Fibroblast of the conjunctiva (primary cell): ENCODE results near the gene TSSK2.
"Not testable (repeated sequence)": the region's sequence is repeated elsewhere in the genome, so short reads cannot be mapped to it uniquely, and the experiment has no call there.

Source experiments
- DNase-seq: peaks from one replicate; pipeline ENCODE4 v3.0.0-alpha.2; 2010; ENCODE audit warnings: low read depth

TSSK2 gene

DNA sequence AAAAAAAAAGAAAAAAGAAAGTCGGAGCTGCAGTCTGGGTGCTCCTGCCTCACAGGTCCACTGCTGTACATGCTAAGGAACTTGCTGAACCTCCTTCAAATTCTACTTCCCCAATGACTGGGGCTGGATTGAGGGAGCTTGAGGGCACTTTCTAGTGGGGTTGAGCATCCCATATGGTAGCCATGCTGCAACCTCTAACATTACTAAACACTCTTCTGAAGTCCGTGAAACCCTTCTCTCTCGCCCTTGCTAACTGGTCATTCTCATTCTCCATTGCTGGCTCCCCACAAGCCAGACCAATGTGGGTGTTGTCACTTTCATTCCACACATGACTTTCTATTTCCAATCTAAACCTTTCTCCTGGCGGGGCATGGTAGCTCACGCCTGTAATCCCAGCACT lies 12.1 kb downstream of the TSSK2 start:
- no peak for DNase-seq

DNA sequence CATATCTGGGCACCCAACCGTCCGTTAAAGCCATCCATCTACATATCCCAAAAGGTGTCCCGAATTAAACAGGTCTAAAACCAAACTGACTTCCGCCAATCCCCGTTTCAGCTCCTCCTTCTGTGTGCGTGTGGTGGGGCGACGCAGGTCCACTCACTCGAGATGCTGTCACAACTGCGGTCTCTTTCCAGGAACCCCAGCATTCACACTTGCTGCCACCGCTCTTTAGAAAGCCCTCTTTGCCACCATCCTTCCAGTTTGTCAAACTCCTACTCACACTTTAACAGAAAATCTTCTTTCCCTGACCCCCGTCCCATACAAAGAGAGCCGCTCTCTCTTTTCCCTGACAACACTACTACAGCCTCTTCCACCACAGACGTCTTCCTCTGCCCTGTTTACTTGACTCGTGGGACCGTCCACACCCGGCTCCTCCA lies 12.9 kb downstream of the TSSK2 start:
- DNase-seq: no peak

DNA sequence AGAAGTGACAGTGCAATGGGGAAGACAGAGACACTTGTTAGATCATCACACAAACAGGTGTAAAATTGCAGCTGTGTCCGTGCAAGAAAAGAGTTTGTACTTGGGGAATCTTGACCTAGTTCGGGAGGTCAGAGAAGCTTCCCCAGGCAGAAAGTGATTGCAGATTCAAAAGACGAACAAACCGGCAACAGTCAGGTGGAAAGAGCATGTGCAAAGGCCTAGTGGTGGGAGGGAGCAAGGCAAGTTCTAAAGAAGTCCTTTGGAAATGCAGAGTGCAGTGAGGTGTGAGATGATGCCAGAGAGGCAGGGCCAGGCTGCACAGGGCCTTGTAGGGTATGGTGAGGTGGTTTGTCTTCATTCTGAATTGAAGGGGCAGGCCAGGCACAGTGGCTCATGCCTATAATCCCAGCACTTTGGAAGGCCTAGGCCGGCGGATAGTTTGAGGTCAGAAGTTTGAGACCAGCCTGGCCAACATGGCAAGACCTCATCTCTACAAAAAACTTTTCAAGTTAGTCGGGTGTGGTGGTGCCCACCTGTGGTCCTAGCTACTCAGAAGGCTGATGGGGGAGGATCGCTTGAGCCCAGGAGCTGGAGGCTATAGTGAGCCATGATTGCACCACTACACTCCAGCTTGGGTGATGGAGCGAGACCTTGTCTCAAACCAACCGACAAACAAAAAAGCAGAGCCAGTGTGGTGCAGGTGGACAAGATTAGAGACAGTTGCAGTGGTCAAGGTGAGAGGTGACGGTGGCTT lies 15.3 kb downstream of the TSSK2 start:
- no peak for DNase-seq

DNA sequence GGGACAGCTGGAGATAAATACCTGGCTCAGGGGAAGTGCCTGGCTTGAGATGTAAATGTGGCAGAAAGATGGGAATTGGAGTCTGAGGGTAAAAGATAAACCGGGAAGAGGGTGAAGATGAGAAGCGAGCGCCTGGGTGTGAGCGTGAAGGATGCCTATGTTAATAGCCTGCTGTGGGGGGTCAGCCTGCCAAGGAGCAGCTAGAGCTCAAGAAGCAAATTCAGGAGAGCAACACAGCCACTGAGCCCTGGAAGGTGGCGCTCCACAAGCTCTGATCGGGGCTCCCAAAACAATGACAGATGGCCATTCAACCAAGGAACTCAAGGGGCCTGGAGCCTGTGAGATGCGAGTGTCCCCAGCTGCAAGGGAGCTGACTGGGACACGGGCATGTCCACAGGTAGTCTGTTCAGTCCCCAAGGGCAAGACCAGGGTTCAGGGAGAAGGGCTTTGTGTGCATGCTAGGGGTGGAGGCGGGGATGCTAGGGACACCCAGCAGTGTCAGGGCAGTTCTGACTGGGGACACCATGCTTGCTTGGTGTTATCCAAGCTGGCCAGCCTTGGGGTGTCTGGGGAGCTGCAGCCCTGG lies 16.2 kb downstream of the TSSK2 start:
- DNase-seq: no peak

DNA sequence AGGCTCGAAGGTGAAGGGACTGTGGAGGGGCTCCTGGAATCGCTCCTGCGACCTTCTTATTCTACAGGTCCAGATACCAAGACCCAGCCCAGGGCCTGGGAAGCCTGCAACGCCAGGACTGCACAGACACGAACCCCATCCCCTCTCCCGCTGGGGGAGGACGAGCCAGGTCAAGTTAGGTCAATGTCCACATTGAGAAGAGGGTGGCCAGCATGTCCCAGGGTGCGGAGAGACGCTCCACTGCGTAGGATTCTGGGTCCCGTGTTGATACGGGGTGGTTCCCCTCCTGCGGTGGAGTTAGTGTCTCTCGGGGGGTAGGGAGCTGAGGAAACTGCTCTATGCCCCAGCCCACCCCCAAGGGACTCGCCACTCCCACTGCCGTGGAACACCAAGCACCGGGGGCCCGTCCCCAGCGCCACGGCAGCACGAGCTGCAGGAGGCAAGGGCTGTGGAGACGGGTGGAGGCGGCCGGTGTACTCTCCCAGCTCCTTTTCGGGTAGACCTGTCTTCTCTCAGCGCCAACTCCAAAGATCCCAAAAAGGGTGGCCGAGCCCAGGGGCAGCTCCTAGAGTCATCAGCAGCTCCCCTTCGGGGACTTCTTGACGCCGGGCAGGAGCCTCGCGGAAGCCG lies 17.4 kb downstream of the TSSK2 start:
- DNase-seq: no peak

DNA sequence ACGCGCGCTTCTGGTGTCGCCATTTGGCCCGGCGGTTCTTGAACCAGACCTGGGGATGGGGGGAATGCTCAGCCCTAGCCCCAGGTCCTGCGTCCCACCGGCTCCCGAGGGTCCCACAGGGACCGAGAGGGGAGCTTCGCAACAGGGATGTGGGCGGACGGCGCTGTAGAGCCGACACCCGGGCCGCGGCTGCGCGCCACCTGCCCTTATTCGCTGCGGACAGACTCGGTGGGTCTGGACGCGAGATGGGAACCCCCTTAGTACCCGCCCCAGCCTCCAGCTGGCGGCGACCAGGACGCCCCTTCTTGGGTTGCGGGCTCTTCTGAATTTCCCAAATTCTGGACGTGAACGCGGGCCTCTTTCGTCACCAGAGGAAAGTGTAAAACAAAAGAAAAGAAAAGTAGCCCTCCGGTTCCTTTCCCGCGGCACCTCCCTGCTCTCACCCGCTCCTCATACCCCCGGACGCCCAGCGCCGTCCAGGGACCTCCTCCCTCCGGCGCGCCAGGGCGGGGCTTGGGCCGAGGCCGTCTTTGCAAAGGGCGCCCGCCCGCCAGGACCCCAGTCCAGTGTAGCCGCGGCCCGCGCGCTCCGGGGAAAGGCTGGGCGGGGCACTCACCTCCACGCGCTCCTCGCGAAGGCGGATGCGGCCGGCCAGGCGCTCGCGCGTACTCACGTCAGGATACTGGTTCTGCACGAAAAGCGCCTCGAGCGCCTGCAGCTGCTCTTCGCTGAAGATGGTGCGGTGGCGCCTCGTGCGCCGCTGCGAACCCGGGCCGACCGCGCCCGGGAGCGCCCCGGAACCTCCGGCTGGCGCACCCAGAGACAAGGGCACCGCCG lies 18.2 kb downstream of the TSSK2 start:
- no peak for DNase-seq

DNA sequence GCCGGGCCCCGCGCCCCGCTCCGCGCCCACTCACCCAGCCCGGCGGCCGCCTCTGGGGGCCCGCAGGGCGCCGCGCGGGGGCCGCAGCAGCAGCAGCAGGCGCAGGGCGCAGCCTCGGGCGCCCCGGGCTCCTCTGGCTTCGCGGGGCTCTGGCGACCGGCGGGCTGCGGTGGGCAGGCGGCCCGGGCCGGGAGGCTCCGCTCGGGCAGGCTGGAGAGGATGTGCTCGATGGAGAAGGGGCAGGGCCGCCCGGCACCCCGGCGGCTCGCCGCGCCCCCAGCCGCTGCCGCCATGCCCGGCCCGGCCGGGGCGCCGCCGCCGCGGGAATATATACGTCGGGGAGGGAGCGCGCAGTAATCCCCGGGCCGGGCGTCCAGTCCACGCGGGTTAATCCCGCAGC lies 18.9 kb downstream of the TSSK2 start, which contains the start of gene GSC2:
TSS of gene GSC2 (minus strand) at position 302 of the 400 bp plus-strand sequence. CDS start at position 293, 9 bp downstream.
- DNase-seq: no peak

DNA sequence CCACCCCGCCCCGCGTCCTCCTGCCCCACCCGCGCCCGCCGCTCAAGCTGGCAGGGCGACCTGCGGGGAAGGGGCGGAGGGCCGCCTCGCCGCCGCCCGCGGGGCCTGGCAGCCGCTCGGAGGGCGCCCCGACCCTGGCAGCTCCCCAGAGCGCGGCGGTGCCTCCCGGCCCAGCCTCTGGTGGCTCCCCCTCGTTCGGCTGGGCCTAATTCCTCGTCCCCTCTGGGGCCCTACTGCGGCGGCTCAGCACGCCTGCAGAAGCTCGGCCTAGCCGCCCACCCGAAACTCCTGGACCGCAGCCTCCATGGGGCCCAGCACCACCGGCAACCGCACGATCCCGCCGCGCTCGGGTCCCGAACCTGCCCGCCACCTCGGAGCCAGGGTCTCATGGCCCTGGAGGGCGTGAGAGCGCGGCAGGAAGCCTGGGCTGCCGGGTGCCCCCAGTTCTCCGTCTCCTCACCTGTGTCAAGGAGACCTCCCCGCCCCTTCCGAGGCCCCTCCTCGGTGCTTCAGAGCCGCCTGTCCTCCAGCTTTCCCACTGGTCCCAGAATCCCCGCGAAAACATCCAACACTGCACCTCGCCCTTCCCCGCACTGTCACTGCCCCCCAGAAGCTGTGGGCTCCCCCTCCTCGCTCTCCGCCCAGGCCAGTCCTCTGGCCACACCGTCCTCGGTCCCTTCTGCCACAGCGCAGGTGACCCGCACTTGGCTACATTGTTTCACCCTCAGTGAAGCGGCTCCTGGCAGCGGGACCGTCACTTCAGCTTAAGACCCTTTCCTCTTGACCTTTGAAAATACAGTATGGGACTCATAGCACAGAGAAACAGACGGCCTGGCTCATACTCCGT lies 19.6 kb downstream of the TSSK2 start:
- no peak for DNase-seq

DNA sequence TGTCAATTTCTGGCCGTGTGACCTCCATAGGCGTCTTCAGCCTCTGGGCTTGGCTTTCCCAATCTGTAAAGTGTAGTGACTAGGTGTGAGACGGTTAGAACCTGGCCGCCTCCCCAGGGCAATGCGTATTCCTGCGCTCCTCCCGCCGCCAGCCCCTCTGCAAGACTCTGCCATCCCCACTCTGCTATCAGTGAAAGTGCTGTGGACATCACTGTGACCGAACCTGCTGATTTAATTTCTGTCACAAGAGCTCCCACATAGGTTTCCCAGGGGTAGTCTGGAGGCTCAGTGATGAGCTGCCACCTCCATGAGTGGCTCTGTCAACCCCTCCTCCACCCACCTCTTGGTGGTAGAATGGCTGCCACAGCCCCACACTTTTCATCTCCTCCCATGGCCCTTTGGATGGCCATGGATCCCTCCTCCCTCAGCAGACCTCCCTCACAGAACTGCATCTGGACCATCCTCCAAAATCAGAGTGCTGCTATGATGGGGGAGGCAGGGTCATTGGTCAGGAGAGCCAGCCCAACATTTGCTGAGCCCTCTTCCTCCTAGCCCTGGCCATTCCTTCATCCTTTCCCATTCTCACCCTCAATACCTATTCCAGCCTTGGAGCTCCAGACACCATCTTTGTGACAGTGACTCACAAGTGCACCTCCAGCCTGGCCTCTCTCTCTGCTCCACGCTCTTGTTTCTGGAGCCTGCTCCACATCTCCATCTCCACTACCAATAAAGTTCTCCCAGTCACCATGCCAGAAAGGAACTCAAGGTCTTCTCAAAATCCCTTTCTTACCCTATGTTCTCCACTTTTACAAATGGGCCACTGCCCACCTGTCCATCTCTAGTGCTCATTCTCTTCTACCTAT lies 20.5 kb downstream of the TSSK2 start:
- no peak for DNase-seq

DNA sequence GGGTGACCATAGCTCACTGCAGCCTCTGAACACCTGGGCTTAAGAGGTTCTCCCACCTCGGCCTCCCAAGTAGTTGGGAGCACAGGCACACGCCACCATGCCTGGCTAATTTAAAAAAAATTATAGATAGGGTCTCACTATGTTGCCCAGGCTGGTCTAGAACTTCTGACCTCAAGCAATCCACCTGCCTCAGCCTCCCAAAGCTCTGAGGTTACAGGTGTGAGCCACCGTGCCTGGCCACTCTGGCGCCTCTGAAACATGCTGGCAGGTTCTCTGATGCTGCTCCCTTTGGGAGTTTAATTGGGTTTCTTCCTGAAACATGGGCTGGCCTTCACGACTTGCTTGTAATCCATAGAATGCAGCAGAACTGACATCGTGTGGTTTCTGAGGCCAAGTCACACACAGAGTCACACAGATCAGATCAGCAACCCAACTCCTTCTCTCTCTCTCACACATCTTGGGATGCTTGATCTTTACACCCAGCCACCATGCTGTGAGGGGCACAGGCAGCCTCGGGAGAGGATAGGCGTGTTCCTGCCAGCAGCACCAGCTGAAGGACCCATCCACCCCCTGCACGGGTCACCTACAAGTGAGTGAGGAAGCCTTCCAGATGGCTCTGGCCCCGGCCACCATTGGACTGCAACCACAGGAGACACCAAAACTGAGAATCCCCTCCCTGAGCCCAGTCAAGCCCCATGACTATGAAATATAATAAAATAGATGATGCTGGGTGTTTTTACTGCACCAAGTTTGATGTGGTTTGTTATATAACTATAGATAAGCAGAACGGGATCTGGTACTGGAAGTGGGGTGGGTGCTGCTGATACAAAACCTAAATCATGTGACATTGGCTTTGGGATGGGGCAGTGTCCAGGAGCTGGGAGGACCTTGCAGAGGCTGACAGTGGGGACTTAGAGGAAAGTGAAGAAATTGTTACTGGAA lies 22.1 kb downstream of the TSSK2 start:
- no peak for DNase-seq

DNA sequence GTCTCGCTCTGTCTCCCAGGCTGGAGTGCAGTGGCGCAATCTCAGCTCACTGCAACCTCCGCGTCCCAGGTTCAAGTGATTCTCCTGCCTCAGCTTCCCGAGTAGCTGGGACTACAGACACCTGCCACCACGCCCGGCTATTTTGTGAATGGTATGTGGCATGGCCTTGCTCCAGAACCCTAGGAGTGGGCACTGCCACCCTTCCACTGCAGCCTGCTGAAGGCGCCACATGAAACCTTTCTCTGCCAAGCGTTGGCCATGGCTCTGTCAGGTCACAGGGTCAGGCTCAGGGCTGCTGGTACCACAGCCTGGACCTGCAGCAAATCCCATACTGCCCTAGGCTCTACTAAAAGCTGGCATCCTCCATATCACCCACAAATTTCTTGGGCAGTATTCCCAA lies 25.0 kb downstream of the TSSK2 start:
- not testable (repeated sequence) for DNase-seq

DNA sequence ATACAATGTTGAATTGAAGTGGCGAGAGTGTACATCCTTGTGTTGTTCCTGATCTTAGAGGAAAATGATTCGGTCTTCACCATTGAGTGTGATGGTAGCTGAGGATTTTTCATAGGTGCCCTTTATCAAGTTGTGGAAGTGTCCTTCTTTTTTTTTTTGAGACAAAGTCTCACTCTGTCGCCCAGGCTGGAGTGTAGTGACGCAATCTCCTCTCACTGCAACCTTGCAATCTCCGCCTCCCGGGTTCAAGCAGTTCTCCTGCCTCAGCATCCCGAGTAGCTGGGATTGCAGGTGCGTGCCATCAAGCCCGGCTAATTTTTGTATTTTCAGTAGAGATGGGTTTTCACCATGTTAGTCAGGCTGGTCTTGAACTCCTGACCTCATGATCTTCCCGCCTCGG lies 27.5 kb downstream of the TSSK2 start:
- DNase-seq: not testable (repeated sequence)

DNA sequence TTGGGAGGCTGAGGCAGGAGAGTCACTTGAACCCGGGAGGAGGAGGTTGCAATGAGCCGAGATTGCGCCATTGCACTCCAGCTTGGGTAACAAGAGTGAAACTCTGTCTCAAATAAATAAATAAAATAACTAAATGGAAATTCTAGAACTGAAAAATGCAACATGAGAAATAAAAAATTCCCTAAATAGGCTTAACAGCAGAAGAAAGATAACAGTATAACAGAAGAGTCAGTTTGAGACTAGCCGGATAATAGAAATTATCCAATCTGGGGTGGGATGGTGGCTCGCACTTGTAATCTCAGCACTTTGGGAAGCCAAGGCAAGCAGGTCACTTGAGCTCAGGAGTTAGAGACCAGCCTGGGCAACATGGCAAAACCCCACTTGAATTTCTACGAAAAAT lies 33.3 kb downstream of the TSSK2 start:
- no peak for DNase-seq

DNA sequence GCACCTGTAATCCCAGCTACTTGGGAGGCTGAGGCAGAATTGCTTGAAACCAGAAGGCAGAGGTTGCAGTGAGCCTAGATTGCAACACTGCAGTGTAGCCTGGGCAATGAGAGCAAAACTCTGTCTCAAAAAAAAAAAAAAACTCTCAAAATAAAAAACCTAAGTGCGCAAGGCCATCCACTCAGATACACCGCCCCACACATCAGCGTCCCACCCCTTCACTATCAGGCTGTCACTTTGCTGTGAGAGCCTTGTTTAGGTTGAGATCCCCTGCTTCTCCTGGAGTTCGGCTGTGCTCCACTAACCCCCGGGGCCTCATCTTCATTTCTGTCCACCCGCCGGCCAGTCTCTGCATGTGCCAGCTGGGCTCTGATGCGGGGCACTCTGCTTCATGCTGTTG lies 35.3 kb downstream of the TSSK2 start:
- no peak for DNase-seq

DNA sequence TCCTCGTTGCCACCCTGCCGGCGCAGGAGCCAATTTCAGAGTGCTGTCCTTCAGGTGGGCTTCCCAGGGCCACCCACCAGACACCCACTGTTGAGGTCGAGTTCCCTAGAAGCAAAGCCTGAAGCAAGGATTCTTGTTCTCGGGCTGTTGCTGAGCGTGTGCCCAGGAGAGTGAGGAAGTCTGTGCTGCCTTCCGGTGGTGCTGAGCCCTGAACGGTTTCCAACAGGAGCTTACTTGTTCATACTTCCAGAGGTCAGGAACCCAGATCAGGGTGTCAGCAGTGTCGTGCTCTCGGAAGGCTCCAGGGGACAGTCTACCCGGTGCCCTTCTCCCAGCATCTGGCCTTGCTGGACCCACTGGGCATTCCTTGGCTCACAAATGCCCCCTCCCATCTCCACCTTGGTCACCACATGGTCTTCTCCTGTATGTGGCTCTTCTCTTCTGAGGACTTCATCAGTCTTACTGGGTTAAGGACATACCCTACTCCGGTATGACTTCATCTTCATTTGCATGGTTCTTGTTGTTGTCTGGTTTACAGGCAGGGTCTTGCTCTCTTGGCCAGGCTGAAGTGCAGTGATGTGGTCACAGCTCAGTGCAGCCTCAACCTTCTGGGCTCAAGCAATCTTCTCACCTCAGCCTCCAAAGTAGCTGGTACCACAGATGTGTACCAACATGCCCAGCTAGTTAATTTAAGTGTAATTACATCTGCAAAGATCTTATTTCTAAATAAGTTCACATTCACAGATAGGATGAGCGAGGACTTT lies 36.2 kb downstream of the TSSK2 start:
- DNase-seq: no peak

DNA sequence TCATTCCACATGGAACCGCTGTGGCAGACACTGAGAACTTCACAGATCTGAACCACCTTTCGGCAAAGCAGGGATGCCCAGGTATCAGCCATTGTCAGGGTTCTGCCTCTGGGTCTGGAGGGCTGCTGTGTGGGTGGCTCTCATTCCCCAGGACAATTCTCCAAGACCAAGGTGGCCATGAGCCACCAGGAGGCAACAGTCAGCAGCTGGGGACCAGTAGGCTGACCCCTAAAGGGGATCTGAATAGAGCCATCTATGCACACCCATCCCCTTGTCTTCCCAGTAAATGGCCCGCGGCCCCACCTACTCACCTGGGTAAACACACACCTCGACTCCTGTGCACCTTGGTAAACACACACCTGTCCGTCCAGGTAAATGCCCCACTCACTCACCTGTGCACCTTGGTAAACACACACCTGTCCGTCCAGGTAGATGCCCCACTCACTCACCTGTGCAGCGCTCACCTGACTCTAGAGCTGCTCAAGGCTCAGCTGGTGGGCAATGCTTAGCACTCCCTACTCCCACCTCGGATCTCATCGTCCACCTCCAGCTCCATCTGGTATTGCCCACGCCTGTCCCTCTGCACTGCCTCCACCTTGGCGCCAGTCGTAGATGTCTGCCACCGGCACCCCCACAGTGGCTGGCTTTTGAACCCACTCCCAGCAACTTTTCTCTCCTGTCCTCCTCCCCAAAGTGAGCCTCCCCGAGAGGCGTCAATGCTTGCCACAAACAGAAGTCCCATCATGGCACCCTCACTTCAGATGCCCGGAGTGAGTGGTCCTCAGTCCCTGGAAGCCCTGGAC lies 37.2 kb downstream of the TSSK2 start:
- no peak for DNase-seq

DNA sequence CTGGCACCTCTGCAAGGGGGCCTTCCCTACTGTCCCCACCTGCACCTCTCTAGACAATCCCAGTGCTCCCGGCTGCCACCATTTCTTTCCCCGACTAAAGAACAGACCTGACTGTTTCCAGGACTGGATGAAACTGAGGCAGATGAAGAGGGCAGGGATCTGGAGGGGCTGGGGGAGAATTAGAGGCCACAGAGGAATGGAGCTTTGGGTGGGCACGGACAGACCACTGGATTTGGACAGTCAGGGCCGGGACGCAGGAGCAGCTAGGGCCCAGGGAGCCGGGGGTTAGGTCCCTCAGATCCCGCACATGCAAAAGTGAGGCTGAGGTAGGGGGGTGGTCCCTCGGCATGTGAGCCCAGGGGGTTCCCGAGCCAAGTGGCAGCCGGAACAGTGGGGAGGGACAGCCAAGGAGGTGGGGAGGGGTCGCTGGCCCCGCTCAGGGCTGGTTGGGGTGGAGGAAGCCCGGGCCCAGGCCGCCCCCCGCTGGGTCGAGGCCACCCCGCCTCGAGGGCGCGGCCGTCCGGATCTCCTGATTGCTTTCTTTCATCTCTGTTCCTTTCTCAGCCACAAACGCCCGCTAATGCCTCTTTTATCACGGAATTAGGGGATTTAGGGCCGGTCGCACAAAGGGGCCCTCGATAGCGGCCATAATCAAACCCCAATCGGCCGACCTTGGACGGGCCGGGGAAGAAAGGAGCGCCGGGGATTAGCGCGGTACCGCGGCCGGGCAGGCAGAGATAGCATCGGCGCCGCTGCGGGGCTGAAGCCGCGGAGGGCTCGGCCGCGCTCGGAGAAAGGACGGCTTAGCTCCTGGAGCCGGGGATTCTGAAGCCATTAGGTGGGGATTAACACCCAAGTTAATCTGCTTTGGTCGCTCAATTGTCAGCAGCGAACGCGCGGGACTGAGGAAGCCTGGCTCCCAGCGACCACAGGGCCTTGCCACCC lies 38.2 kb downstream of the TSSK2 start:
- no peak for DNase-seq
